ENCODE measurements around the gene TRIM71.
"Not testable (repeated sequence)": the region's sequence is repeated elsewhere in the genome, so short reads cannot be mapped to it uniquely, and the experiment has no call there.

TRIM71 gene

GRCh38 chr3:32819551-32820348 is 2.0 kb downstream of the TRIM71 start:
- DNase-seq (ENCODE audit: low read depth in 1 of 2, low spot score in 1 of 2): no peak

DNA sequence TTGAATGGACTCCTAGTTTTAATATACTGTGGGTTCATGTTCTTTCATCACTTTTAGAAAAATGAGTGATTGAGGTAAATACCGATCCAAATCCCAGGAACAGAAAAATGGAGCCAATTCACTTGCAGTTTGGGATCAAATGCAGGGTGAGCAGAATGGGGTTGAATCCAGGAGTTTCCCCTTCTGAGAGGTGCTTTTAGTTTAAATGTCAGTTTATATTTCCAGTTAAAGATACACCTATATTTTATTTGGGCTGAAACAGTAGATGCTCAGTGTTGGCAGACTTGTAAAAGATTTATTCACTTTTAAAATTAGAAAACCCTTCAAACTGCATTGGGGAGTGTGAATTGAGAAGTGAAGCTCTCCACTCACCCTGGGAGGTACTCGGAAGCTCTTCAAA is 2.6 kb downstream of the TRIM71 start:
- no peak for DNase-seq (ENCODE audit: low read depth in 1 of 2, low spot score in 1 of 2)

- no peak for DNase-seq (ENCODE audit: low read depth in 1 of 2, low spot score in 1 of 2)
These were observed 3.3 kb downstream of the TRIM71 start for GRCh38 chr3:32820971-32821685.

GRCh38 chr3:32821686-32822296 is 4.0 kb downstream of the TRIM71 start:
- no peak for DNase-seq (ENCODE audit: low read depth in 1 of 2, low spot score in 1 of 2)

GRCh38 chr3:32822609-32823498 is 5.1 kb downstream of the TRIM71 start:
- DNase-seq (ENCODE audit: low read depth in 1 of 2, low spot score in 1 of 2): no peak

- not testable (repeated sequence) for DNase-seq (ENCODE audit: low read depth in 1 of 2, low spot score in 1 of 2)
These were observed 5.9 kb downstream of the TRIM71 start for GRCh38 chr3:32823641-32824184.

DNA sequence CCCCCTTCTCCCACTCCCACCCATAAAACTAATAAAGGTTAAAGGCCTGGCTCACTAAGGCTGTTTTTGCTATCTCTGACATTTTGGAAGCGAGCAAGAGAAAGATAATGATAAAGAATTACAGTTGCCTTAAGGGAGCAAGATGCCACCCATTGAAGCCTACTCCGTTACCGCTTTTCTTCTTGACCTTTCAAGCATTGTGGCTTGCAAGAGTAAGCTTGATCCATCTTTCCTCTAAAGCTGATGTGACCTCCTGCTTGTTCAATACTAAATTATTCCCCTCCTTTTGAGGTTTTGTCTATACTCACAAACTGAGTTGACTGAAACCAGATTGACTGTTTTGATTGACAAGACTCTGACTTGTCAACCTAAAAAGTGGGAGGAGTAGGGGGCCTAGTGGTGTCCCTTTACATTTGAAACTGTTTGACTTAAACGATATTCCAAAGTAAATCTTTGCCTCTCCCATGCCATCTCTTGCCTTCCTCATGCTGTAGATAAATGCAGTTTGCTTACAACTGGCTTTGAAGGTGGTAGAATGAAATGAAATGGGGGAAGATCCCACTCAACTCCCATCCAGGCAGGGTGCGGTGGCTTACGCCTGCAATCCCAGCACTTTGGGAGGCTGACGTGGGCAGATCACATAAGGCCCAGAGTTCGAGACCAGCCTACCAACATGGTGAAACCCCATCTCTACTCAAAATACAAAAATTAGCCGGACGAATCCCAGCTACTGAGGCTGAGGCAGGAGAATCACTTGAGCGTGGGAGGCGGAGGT is 8.0 kb downstream of the TRIM71 start:
- DNase-seq (ENCODE audit: low read depth in 1 of 2, low spot score in 1 of 2): no peak

DNA sequence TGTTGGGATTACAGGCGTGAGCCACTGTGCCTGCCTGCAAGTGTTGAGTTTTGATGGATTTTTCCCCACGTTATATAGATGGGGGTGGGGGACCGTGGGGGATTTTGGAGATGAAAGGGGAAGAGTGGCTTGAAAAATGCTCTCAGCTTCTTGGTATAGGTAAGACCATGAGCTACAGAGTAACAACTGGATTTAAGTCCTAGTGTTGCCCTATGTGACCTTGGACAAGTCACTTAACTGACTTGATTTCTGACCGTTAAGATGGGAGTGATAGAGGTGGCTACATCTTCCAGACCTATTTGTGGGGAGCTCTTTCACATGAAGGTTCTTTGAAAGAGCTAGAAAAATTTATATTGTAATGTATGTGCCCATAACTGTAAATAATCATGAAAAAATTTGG is 13.3 kb downstream of the TRIM71 start:
- DNase-seq (ENCODE audit: low read depth in 1 of 2, low spot score in 1 of 2): no peak

GRCh38 chr3:32831791-32832190 is 14.0 kb downstream of the TRIM71 start:
- no peak for DNase-seq (ENCODE audit: low read depth in 1 of 2, low spot score in 1 of 2)

- no peak for DNase-seq (ENCODE audit: low read depth in 1 of 2, low spot score in 1 of 2)
These were observed 14.4 kb downstream of the TRIM71 start for GRCh38 chr3:32832193-32832592.

- DNase-seq (ENCODE audit: low read depth in 1 of 2, low spot score in 1 of 2): no peak
These were observed 17.2 kb downstream of the TRIM71 start for GRCh38 chr3:32835049-32835371.

GRCh38 chr3:32835961-32836360 is 18.2 kb downstream of the TRIM71 start:
- DNase-seq (ENCODE audit: low read depth in 1 of 2, low spot score in 1 of 2): no peak

DNA sequence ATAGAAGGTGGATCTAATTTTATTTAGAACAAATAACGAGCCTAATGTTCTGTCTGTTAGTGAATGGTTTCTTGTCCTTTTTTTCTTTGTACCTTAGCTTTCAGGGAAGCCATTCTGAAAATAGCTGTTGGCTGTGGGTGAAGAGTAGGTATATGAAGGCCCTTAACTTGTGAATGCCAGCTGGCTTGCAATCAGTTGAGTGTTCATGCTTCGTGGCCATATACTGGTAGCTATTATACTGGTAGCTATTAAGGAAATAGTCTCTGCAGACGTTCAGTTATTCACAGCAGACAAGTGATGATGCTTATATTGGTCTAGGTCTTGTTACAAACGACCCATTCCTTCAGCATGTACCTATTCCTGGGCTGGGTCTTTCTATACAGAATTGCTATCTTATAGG is 18.8 kb downstream of the TRIM71 start:
- no peak for DNase-seq (ENCODE audit: low read depth in 1 of 2, low spot score in 1 of 2)

DNA sequence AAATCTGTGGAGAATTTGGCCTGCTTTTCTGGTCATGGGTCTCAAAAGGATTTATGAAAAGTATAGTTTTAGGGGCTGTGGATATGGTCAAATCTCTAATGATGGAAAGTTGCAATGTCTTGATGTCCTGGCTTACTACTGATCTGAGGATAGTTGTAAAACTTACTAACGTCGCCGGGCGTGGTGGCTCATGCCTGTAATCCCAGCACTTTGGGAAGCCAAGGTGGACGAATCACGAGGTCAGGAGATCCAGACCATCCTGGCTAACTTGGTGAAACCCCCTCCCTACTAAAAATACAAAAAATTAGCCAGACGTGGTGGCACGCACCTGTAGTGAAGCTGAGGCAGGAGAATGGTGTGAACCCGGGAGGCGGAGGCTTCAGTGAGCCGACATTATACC is 19.6 kb downstream of the TRIM71 start:
- no peak for DNase-seq (ENCODE audit: low read depth in 1 of 2, low spot score in 1 of 2)

- DNase-seq (ENCODE audit: low read depth in 1 of 2, low spot score in 1 of 2): no peak
These were observed 20.0 kb downstream of the TRIM71 start for GRCh38 chr3:32837789-32838188.

DNA sequence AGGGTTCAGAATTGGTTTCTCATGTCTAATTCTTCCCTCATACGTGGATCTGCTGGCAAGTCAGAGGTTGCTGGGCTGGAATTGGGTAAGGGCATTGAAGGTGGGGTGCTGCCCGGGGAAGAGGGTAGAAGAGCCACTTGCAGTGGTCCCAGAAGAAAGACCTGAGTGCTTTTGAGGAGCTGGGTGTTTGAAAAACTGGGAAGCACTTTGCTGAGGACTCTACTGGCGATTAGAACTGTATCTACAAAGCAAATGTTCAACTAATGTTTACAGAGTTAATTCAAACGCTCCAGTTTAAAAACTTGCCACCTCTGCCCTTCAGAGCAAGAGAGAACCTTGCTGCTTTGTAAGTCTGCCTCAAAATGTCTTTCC is 21.9 kb downstream of the TRIM71 start:
- DNase-seq (ENCODE audit: low read depth in 1 of 2, low spot score in 1 of 2): no peak

GRCh38 chr3:32840086-32840841 is 22.5 kb downstream of the TRIM71 start:
- no peak for DNase-seq (ENCODE audit: low read depth in 1 of 2, low spot score in 1 of 2)

GRCh38 chr3:32841341-32841740 is 23.5 kb downstream of the TRIM71 start:
- DNase-seq (ENCODE audit: low read depth in 1 of 2, low spot score in 1 of 2): no peak

- no peak for DNase-seq (ENCODE audit: low read depth in 1 of 2, low spot score in 1 of 2)
These were observed 24.2 kb downstream of the TRIM71 start for GRCh38 chr3:32841867-32842470.
